Forelimb muscle (tissue), 1 donor: ENCODE results near the gene HNRNPCL4. TPM values are rescaled to one million over a fixed set of nuclear protein-coding genes. Genes with fewer than 3 reads are reported as not detected.
"Not testable (repeated sequence)": the region's sequence is repeated elsewhere in the genome, so short reads cannot be mapped to it uniquely, and the experiment has no call there.

ENCODE experiments used
- DNase-seq: peaks from one replicate; pipeline ENCODE4 v3.0.0-alpha.2; 2013; ENCODE audit warnings: low read depth
- polyA plus RNA-seq: library from polyadenylated mRNA; unstranded; fragments of 120-200 nt; gene quantifications from one replicate; pipeline ENCODE4 v1.2.1, GENCODE V29; 2013; ENCODE audit not compliant: insufficient read length

HNRNPCL4 gene
- polyA plus RNA-seq: 0.20 TPM

GRCh38 chr1:13165531-13165930 lies at the start of gene HNRNPCL4:
Gene HNRNPCL4 (minus strand): TSS chr1:13165631. CDS start chr1:13165467, 164 bp downstream.
- DNase-seq: not testable (repeated sequence)

GRCh38 chr1:13208712-13209111 lies 43.3 kb upstream of the HNRNPCL4 start:
- DNase-seq: not testable (repeated sequence)

GRCh38 chr1:13201309-13201708 lies 35.9 kb upstream of the HNRNPCL4 start, which contains the start of gene PRAMEF13:
Gene PRAMEF13 (minus strand): TSS chr1:13201409. CDS start chr1:13199589, 1,820 bp downstream.
- DNase-seq: not testable (repeated sequence)

- DNase-seq: not testable (repeated sequence)
Measured at GRCh38 chr1:13171548-13171947, 6.1 kb upstream of the HNRNPCL4 start, which contains the start of gene PRAMEF9. Gene PRAMEF9 (plus strand): TSS chr1:13171848. CDS start chr1:13175281, 3,433 bp downstream.

- DNase-seq: not testable (repeated sequence)
Measured at GRCh38 chr1:13155909-13156308, 9.5 kb downstream of the HNRNPCL4 start, which contains the start of gene PRAMEF26. Gene PRAMEF26 (minus strand): TSS chr1:13156009. CDS start chr1:13153095, 2,914 bp downstream.

- not testable (repeated sequence) for DNase-seq
Measured at GRCh38 chr1:13116754-13117153, 48.7 kb downstream of the HNRNPCL4 start, which contains the start of gene HNRNPCL2. Gene HNRNPCL2 (minus strand): TSS chr1:13116854. CDS start chr1:13116400, 454 bp downstream.

Other genes with a start within 250 kb of the HNRNPCL4 start
- gene PRAMEF7, start 249.0 kb downstream of the HNRNPCL4 start, polyA plus RNA-seq: not detected
- gene PRAMEF6, start 218.1 kb downstream of the HNRNPCL4 start, polyA plus RNA-seq: not detected
- gene PRAMEF27, start 109.1 kb downstream of the HNRNPCL4 start, polyA plus RNA-seq: not detected
- gene HNRNPCL3, start 104.9 kb downstream of the HNRNPCL4 start, polyA plus RNA-seq: not detected
- not detected for gene PRAMEF25, start 94.9 kb downstream of the HNRNPCL4 start, polyA plus RNA-seq
- gene HNRNPCL2, start 48.8 kb downstream of the HNRNPCL4 start, polyA plus RNA-seq: not detected
- gene PRAMEF26, start 9.6 kb downstream of the HNRNPCL4 start, polyA plus RNA-seq: not detected
- not detected for gene PRAMEF9, start 6.2 kb upstream of the HNRNPCL4 start, polyA plus RNA-seq
- not detected for gene PRAMEF13, start 35.8 kb upstream of the HNRNPCL4 start, polyA plus RNA-seq
- gene PRAMEF18, start 60.5 kb upstream of the HNRNPCL4 start, polyA plus RNA-seq: not detected
- not detected for gene PRAMEF5, start 88.6 kb upstream of the HNRNPCL4 start, polyA plus RNA-seq
- gene PRAMEF8, start 119.5 kb upstream of the HNRNPCL4 start, polyA plus RNA-seq: not detected
- gene PRAMEF33, start 137.9 kb upstream of the HNRNPCL4 start, polyA plus RNA-seq: not detected
- not detected for gene PRAMEF15, start 149.9 kb upstream of the HNRNPCL4 start, polyA plus RNA-seq
- not detected for gene PRAMEF14, start 181.5 kb upstream of the HNRNPCL4 start, polyA plus RNA-seq
- gene PRAMEF19, start 206.3 kb upstream of the HNRNPCL4 start, polyA plus RNA-seq: not detected
- gene PRAMEF17, start 224.0 kb upstream of the HNRNPCL4 start, polyA plus RNA-seq: not detected
- gene PRAMEF20, start 244.8 kb upstream of the HNRNPCL4 start, polyA plus RNA-seq: not detected